Thymus (tissue), 14 donors: ENCODE results near the gene HVCN1. TPM values are rescaled to one million over a fixed set of nuclear protein-coding genes. Genes with fewer than 3 reads are reported as not detected.
"Not testable (repeated sequence)": the region's sequence is repeated elsewhere in the genome, so short reads cannot be mapped to it uniquely, and the experiment has no call there.

Experiments
- DNase-seq, 9 donors: peaks; one replicate each; pipeline ENCODE4 v3.0.0-alpha.2; 2013; ENCODE audit warnings: low spot score in 9 of 9, low read depth in 6 of 9, missing footprints in 1 of 9
- H3K27ac ChIP-seq, 2 donors: one replicate each; pipeline ENCODE4 v1.5.1; 2013; ENCODE audit warnings: control low read depth in 1 of 2, low read depth in 1 of 2, low read length in 1 of 2, mild to moderate bottlenecking in 1 of 2, moderate library complexity in 1 of 2
- H3K27me3 ChIP-seq, 2 donors: one replicate each; pipeline ENCODE4 v1.5.1; 2013; ENCODE audit warnings: low read length in 1 of 2; ENCODE audit not compliant: control insufficient read depth in 2 of 2, insufficient read depth in 1 of 2
- H3K36me3 ChIP-seq, 2 donors: one replicate each; pipeline ENCODE4 v1.5.1; 2013; ENCODE audit warnings: low read length in 1 of 2, mild to moderate bottlenecking in 1 of 2, moderate library complexity in 1 of 2; ENCODE audit not compliant: control insufficient read depth in 2 of 2, insufficient read depth in 2 of 2
- H3K4me1 ChIP-seq, 2 donors: one replicate each; pipeline ENCODE4 v1.5.1; 2013; ENCODE audit warnings: low read length in 2 of 2; ENCODE audit not compliant: control insufficient read depth in 2 of 2, insufficient read depth in 2 of 2
- H3K4me3 ChIP-seq, 2 donors: one replicate each; pipeline ENCODE4 v1.5.1; 2013; ENCODE audit warnings: low read length in 2 of 2, control low read depth in 1 of 2, mild to moderate bottlenecking in 1 of 2
- H3K9me3 ChIP-seq, 2 donors: one replicate each; pipeline ENCODE4 v1.5.1; 2013; ENCODE audit warnings: low read length in 1 of 2, mild to moderate bottlenecking in 1 of 2; ENCODE audit not compliant: control insufficient read depth in 2 of 2, insufficient read depth in 1 of 2
- WGBS: extraction: QIAGEN DNeasy Blood & Tissue Kit; methylation state at CpG from one replicate; pipeline ENCODE4 v1.1.7; 2013; 5-methylcytosine and 5-hydroxymethylcytosine counted together
- long read RNA-seq, 10 donors: transcript quantifications; one replicate each; lab custom pipeline, GENCODE V29; 2026
- polyA plus RNA-seq: library from polyadenylated mRNA; stranded (reverse); fragments of 200-250 nt; gene quantifications from one replicate; pipeline ENCODE4 v1.2.3, GENCODE V29; 2013
- total RNA-seq: library from RNA; stranded (reverse); fragments of 120-200 nt; gene quantifications from one replicate; pipeline ENCODE4 v1.2.4, GENCODE V29; 2013
- donor health status: healthy.

The HVCN1 gene, protein sequence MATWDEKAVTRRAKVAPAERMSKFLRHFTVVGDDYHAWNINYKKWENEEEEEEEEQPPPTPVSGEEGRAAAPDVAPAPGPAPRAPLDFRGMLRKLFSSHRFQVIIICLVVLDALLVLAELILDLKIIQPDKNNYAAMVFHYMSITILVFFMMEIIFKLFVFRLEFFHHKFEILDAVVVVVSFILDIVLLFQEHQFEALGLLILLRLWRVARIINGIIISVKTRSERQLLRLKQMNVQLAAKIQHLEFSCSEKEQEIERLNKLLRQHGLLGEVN
- total RNA-seq (11.1 TPM), polyA plus RNA-seq (35.1 TPM)
- long read RNA-seq, donor 1, result 0 reads
- long read RNA-seq, donor 2, result 0 reads
- long read RNA-seq, donor 3, partial matches to known transcripts, result 0 of 2 reads
- long read RNA-seq, donor 3, other reads (novel, unspliced or antisense), result 0 of 2 reads
- long read RNA-seq, donor 4, partial matches to known transcripts, result 0 of 2 reads
- long read RNA-seq, donor 4, other reads (novel, unspliced or antisense), result 0 of 2 reads
- long read RNA-seq, donor 5, partial matches to known transcripts, result 0 of 3 reads
- long read RNA-seq, donor 5, other reads (novel, unspliced or antisense), result 0 of 3 reads
- long read RNA-seq, donor 6, partial matches to known transcripts, result 0 of 1 reads
- long read RNA-seq, donor 6, other reads (novel, unspliced or antisense), result 0 of 1 reads
- long read RNA-seq, donor 7, partial matches to known transcripts, result 5 of 7 reads
- long read RNA-seq, donor 7, other reads (novel, unspliced or antisense), result 0 of 7 reads
- long read RNA-seq, donor 8, result 0 reads
- long read RNA-seq, donor 9, partial matches to known transcripts, result 0 of 1 reads
- long read RNA-seq, donor 9, other reads (novel, unspliced or antisense), result 0 of 1 reads
- long read RNA-seq, donor 10, transcript HVCN1-201 (8 exons, 1,634 nt), result major isoform, 5 of 6 reads
- long read RNA-seq, donor 10, partial matches to known transcripts, result 0 of 6 reads
- long read RNA-seq, donor 10, other reads (novel, unspliced or antisense), result 0 of 6 reads

DNA sequence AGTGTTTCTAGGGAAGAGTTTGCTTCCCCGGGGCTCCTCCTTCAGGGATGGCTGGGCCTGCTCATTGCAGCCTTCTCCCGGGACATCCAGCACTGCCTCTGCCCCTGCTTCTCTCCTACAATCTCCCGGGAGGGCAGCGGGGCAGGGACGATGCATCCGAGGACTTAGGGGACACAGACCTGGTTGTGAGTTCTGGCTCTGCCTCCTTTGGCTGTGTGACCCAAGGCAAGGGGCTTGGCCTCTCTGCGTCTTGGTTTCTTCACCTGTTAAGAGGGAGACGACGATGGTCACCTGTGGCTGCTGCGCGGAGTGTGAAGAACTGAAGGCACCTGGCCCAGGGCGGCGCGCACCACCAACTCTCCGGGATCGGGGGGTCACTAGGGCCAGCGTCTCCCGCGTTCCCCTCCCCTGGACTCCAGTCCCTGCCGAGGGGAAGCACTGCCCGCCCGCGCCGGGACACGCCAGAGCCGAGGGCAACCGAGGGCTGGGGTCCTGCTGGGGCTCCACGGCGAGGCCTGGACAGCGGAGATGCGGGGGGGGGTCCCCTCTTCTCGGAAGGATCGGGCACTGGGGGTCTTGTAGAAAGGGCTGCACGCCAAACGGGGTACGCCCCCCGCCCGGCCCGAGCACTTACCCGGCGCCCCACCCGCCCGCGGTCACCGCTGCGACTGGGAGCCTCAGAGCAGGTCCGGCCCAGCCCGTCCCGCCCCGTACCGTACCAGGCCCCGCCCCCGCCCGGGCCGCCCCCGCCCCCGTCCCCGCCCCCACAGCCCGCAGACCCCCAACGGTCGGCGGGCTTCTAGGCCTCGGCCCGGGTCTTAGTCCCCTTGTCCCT is at the start of gene HVCN1:
Gene HVCN1 (minus strand): TSS at position 670 of the 835 bp plus-strand sequence. CDS start 5,870 bp downstream, outside the sequence.
- H3K27ac ChIP-seq, result peak within 1 kb of the TSS; percentile 38 to 59
- peak in 1 of 9 donors; percentile 13 for DNase-seq
- no peaks in the 10 kb centered on the region for H3K36me3 ChIP-seq
- peaks cover 0 to 4% of the 10 kb centered on the region in 2 donors for H3K9me3 ChIP-seq
- peaks cover 0 to 10% of the 10 kb centered on the region in 2 donors for H3K27me3 ChIP-seq
- peak within 1 kb of the TSS; percentile 61 to 68 for H3K4me3 ChIP-seq
- 8% methylated on average over 63 of the region's 64 CpGs for WGBS
- peaks cover 6 to 22% of the 10 kb centered on the region in 2 donors for H3K4me1 ChIP-seq

DNA sequence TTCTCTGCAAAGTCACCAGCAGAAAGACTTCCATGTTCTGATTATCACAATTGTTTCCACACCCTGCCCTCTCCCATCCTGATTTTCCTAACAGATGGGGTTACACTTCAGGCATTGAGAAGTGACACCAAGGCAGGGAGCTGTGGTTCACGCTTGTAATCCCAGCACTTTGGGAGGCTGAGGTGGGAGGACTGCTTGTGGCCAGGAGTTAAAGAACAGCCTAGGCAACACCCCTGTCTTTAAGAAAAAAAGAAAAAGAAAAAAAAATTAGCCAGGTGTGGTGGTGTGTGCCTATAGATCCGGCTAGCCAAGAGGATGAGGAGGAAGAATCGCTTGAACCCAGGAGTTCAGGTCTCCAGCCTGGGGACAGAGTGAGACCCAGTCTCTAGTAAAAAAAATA is 48.6 kb upstream of the HVCN1 start:
- Histone ChIP-seq H3K27ac (no peak overlapping the region), H3K4me3 (no peak overlapping the region), H3K4me1 (peaks cover 14 to 24% of the 10 kb centered on the region in 2 donors), H3K36me3 (peaks cover 8 to 45% of the 10 kb centered on the region in 2 donors), H3K9me3 (no peaks in the 10 kb centered on the region), H3K27me3 (no peaks in the 10 kb centered on the region)
- WGBS, result 90% methylated on average over 3 of the region's 3 CpGs
- DNase-seq, result no peak

GRCh38 chr12:110737016-110737415 is 48.1 kb upstream of the HVCN1 start:
- Histone ChIP-seq H3K4me1 (peaks cover 14 to 24% of the 10 kb centered on the region in 2 donors), H3K36me3 (peaks cover 11 to 49% of the 10 kb centered on the region in 2 donors)
- H3K4me3 ChIP-seq, H3K27ac ChIP-seq, H3K9me3 ChIP-seq, H3K27me3 ChIP-seq, DNase-seq: not testable (repeated sequence)
- 92% methylated on average over 5 of the region's 5 CpGs for WGBS

DNA sequence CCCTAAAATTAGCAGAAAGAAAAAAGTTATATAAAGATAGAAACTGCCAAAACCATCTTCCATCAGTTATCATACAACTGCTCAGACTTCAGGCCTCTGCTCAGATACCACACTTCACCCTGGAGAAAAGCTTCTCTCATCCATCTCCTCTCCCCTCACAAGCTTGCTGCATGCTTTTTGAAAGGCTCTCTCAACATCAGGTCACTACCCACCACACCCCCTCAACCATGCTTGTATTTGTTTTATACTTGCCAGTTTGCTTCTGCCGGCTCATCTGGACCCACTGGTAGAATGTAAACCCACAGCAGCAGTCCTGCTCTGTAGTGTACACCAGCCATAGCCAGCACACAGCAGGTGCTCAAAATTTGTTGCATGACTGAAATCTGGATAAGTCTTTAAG is 45.0 kb upstream of the HVCN1 start:
- no peak for DNase-seq
- H3K9me3 ChIP-seq, result no peaks in the 10 kb centered on the region
- H3K27ac ChIP-seq, result no peak overlapping the region
- H3K4me1 ChIP-seq, result peaks cover 7 to 14% of the 10 kb centered on the region in 2 donors
- WGBS, result 97% methylated on average over 1 of the region's 1 CpG
- H3K4me3 ChIP-seq, result no peak overlapping the region
- H3K27me3 ChIP-seq, result no peaks in the 10 kb centered on the region
- peaks cover 18 to 78% of the 10 kb centered on the region in 2 donors for H3K36me3 ChIP-seq

GRCh38 chr12:110733089-110733715 is 44.3 kb upstream of the HVCN1 start:
- Histone ChIP-seq H3K27me3 (no peaks in the 10 kb centered on the region), H3K4me1 (peaks cover under 1 to 8% of the 10 kb centered on the region in 2 donors), H3K9me3 (no peaks in the 10 kb centered on the region), H3K36me3 (peaks cover 25 to 82% of the 10 kb centered on the region in 2 donors), H3K4me3 (no peak overlapping the region), H3K27ac (no peak overlapping the region)
- 76% methylated on average over 5 of the region's 5 CpGs for WGBS
- DNase-seq, result no peak

DNA sequence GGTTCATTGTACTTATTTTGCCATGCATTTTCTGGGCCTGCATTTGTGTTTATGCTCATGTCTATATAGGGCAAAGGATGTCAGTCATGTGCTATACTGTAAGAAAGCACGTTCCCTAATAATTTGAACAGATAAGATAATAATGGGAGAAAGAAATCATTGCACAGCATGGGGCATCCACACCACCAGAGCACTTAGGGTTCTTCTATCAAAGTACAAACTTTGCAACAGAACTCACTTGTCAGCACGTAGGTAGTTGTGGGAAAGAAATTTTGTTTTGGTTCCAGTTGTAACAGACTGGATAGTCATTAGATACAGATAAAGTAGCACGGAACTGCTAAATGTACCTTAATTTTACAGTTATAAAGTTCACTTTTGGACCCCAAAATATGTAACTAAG is 43.7 kb upstream of the HVCN1 start:
- peaks cover 0 to 6% of the 10 kb centered on the region in 2 donors for H3K4me1 ChIP-seq
- peaks cover 31 to 79% of the 10 kb centered on the region in 2 donors for H3K36me3 ChIP-seq
- no peaks in the 10 kb centered on the region for H3K27me3 ChIP-seq
- no peaks in the 10 kb centered on the region for H3K9me3 ChIP-seq
- 94% methylated on average over 3 of the region's 3 CpGs for WGBS
- H3K4me3 ChIP-seq, result no peak overlapping the region
- no peak overlapping the region for H3K27ac ChIP-seq
- no peak for DNase-seq

GRCh38 chr12:110731479-110731878 is 42.6 kb upstream of the HVCN1 start:
- Histone ChIP-seq H3K27me3 (no peaks in the 10 kb centered on the region), H3K27ac (no peak overlapping the region), H3K4me3 (no peak overlapping the region), H3K4me1 (peaks cover 0 to 4% of the 10 kb centered on the region in 2 donors), H3K36me3 (peaks cover 40 to 87% of the 10 kb centered on the region in 2 donors), H3K9me3 (no peaks in the 10 kb centered on the region)
- no peak for DNase-seq
- 97% methylated on average over 2 of the region's 2 CpGs for WGBS

DNA sequence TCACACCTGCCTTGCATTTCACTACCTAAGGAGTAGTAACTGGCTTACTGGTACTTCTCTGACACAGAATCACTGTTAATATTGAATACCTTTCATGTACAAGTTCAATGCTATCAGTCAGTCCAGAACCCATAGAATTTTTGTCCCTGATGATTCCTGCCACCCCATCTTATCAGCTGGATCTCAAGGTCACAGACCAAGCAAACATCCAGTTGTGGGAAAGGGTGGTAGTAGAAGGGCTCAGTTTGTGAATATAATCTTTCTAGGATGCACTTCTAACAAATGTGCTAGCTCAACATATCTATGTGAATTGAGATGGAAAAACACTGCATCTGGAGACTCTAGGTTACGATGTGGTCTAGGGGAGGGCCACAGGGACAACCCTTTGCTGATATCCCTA is 39.7 kb upstream of the HVCN1 start:
- no peak for DNase-seq
- Histone ChIP-seq H3K27ac (no peak overlapping the region), H3K9me3 (no peaks in the 10 kb centered on the region), H3K27me3 (no peaks in the 10 kb centered on the region), H3K4me1 (no peaks in the 10 kb centered on the region), H3K36me3 (peaks cover 51 to 92% of the 10 kb centered on the region in 2 donors), H3K4me3 (no peak overlapping the region)
- WGBS, result 100% methylated on average over 1 of the region's 1 CpG
